Gastroesophageal sphincter (tissue), 3 donors: ENCODE measurements around the gene HOXC6.

Experiments used
- CTCF ChIP-seq, 4 experiments: fragments of 200-600 bp in 2 of 4; fragments of 450-650 bp in 2 of 4; sonication (generic) in 1 of 4; IDR thresholded peaks; one replicate each; pipeline ENCODE4 v1.5.1; 2017 to 2019; ENCODE audit warnings: antibody characterized with exemption in 4 of 4, mild to moderate bottlenecking in 2 of 4, moderate library complexity in 2 of 4
- POLR2A ChIP-seq, 2 donors: fragments of 450-650 bp; IDR thresholded peaks; one replicate each; pipeline ENCODE4 v1.6.1; 2017; ENCODE audit warnings: antibody characterized with exemption in 2 of 2, mild to moderate bottlenecking in 2 of 2, moderate library complexity in 1 of 2
- POLR2AphosphoS5 ChIP-seq: sonication (generic); formaldehyde crosslinking; IDR thresholded peaks from one replicate; pipeline ENCODE4 v1.6.1; 2017; ENCODE audit warnings: antibody characterized with exemption

- TF ChIP-seq CTCF (IDR thresholded peaks at IDR 0.05) (no peak), POLR2A (IDR thresholded peaks at IDR 0.05) (no peak), POLR2AphosphoS5 (no peak)
Measured at GRCh38 chr12:54068418-54069070, 40.3 kb downstream of the HOXC6 start.
